Nephron progenitor cell (in vitro differentiated cells): ENCODE results near the gene FOXI1.

Experiments
- DNase-seq: peaks from one replicate; pipeline ENCODE4 v3.0.0; 2021
- H3K27ac Mint-ChIP-seq: 2 replicates; pipeline ENCODE4 v1.8.0; 2021; ENCODE audit warnings: mild to moderate bottlenecking, moderate library complexity, mixed read lengths
- H3K27me3 Mint-ChIP-seq: 2 replicates; pipeline ENCODE4 v1.8.0; 2021; ENCODE audit warnings: mild to moderate bottlenecking, low read depth, mixed read lengths; ENCODE audit not compliant: poor library complexity
- H3K36me3 Mint-ChIP-seq: 2 replicates; pipeline ENCODE4 v1.8.0; 2021; ENCODE audit warnings: low read depth, mixed read lengths
- H3K4me1 Mint-ChIP-seq: 2 replicates; pipeline ENCODE4 v1.8.0; 2021; ENCODE audit warnings: mixed read lengths
- H3K4me3 Mint-ChIP-seq: 2 replicates; pipeline ENCODE4 v1.8.0; 2021; ENCODE audit warnings: mild to moderate bottlenecking, moderate library complexity, mixed read lengths
- H3K9me3 Mint-ChIP-seq: 2 replicates; pipeline ENCODE4 v1.8.0; 2021; ENCODE audit warnings: mild to moderate bottlenecking, moderate library complexity, mixed read lengths
- CTCF ChIP-seq: fragments of 200-600 bp; sonication (generic); IDR thresholded peaks from 2 replicates; pipeline ENCODE4 v1.5.0; 2021; ENCODE audit warnings: antibody characterized with exemption

FOXI1 gene

GRCh38 chr5:170149206-170149515, 43.5 kb downstream of the FOXI1 start:
- Mint-ChIP-seq H3K4me1 (no peaks in the 10 kb centered on the region), H3K36me3 (no peaks in the 10 kb centered on the region), H3K27me3 (peaks cover 24% of the 10 kb centered on the region), H3K4me3 (no peak overlapping the region), H3K27ac (no peak overlapping the region), H3K9me3 (no peaks in the 10 kb centered on the region)
- TF ChIP-seq CTCF, result no peak
- DNase-seq, result no peak

GRCh38 chr5:170150713-170151096, 45.0 kb downstream of the FOXI1 start:
- H3K36me3 Mint-ChIP-seq, result no peaks in the 10 kb centered on the region
- H3K9me3 Mint-ChIP-seq, result no peaks in the 10 kb centered on the region
- peaks cover 20% of the 10 kb centered on the region for H3K27me3 Mint-ChIP-seq
- H3K4me3 Mint-ChIP-seq, result no peak overlapping the region
- H3K27ac Mint-ChIP-seq, result no peak overlapping the region
- H3K4me1 Mint-ChIP-seq, result no peaks in the 10 kb centered on the region
- no peak for TF ChIP-seq CTCF
- DNase-seq, result no peak

- no peak for TF ChIP-seq CTCF
- Mint-ChIP-seq H3K9me3 (no peaks in the 10 kb centered on the region), H3K4me1 (no peaks in the 10 kb centered on the region), H3K4me3 (no peak overlapping the region), H3K36me3 (no peaks in the 10 kb centered on the region), H3K27me3 (peaks cover 20% of the 10 kb centered on the region), H3K27ac (no peak overlapping the region)
- peak; percentile 14 for DNase-seq
Measured at GRCh38 chr5:170151097-170151831, 45.6 kb downstream of the FOXI1 start.

GRCh38 chr5:170152767-170153166, 47.1 kb downstream of the FOXI1 start:
- H3K4me3 Mint-ChIP-seq, result no peak overlapping the region
- no peaks in the 10 kb centered on the region for H3K9me3 Mint-ChIP-seq
- peaks cover 20% of the 10 kb centered on the region for H3K27me3 Mint-ChIP-seq
- no peak for TF ChIP-seq CTCF
- H3K36me3 Mint-ChIP-seq, result no peaks in the 10 kb centered on the region
- no peak overlapping the region for H3K27ac Mint-ChIP-seq
- no peak for DNase-seq
- no peaks in the 10 kb centered on the region for H3K4me1 Mint-ChIP-seq

GRCh38 chr5:170154297-170154696, 48.6 kb downstream of the FOXI1 start:
- H3K27ac Mint-ChIP-seq, result no peak overlapping the region
- no peaks in the 10 kb centered on the region for H3K9me3 Mint-ChIP-seq
- peaks cover 7% of the 10 kb centered on the region for H3K27me3 Mint-ChIP-seq
- DNase-seq, result no peak
- TF ChIP-seq CTCF, result no peak
- no peak overlapping the region for H3K4me3 Mint-ChIP-seq
- no peaks in the 10 kb centered on the region for H3K4me1 Mint-ChIP-seq
- H3K36me3 Mint-ChIP-seq, result no peaks in the 10 kb centered on the region

- DNase-seq, result no peak
- no peaks in the 10 kb centered on the region for H3K4me1 Mint-ChIP-seq
- H3K27me3 Mint-ChIP-seq, result peaks cover 7% of the 10 kb centered on the region
- H3K9me3 Mint-ChIP-seq, result no peaks in the 10 kb centered on the region
- H3K36me3 Mint-ChIP-seq, result no peaks in the 10 kb centered on the region
- H3K4me3 Mint-ChIP-seq, result no peak overlapping the region
- no peak for TF ChIP-seq CTCF
- H3K27ac Mint-ChIP-seq, result no peak overlapping the region
Measured at GRCh38 chr5:170154744-170155143, 49.0 kb downstream of the FOXI1 start.
